Upper lobe of right lung (tissue), 1 donor: ENCODE results near the gene CATSPER3. TPM values are rescaled to one million over a fixed set of nuclear protein-coding genes. Genes with fewer than 3 reads are reported as not detected.

Experiments
- ATAC-seq: fragments of 200-7000 bp; cut with Tn5 transposase; one replicate; pipeline ENCODE4 v1.9.1; 2020; ENCODE audit warnings: mild to moderate bottlenecking, moderate library complexity
- DNase-seq: peaks from one replicate; pipeline ENCODE4 v3.0.0-alpha.2; 2020
- H3K27ac ChIP-seq: fragments of 200-600 bp; one replicate; pipeline ENCODE4 v1.8.0; 2022
- H3K27me3 ChIP-seq: fragments of 200-600 bp; one replicate; pipeline ENCODE4 v1.8.0; 2022; ENCODE audit warnings: mild to moderate bottlenecking
- H3K36me3 ChIP-seq: fragments of 200-600 bp; one replicate; pipeline ENCODE4 v1.8.0; 2022
- H3K4me1 ChIP-seq: fragments of 200-600 bp; one replicate; pipeline ENCODE4 v1.8.0; 2022
- H3K4me3 ChIP-seq: fragments of 200-600 bp; one replicate; pipeline ENCODE4 v1.8.0; 2022; ENCODE audit warnings: mild to moderate bottlenecking
- H3K9me3 ChIP-seq: fragments of 200-600 bp; one replicate; pipeline ENCODE4 v1.8.0; 2022
- intact Hi-C: fragments of 100-400 bp; cut with DNase I; formaldehyde crosslinking; loops from one replicate; pipeline ENCODE4 v1.11.0; 2022
- total RNA-seq: library from RNA; stranded (reverse); fragmentation: NEBNext Ultra II Directional; extraction: Animal tissue kit (Norgen Biotek cat#: 25700); gene quantifications from one replicate; pipeline ENCODE4 v1.2.1, GENCODE V29; 2021
- TF ChIP-seq, protein P1 (sequence below): fragments of 200-600 bp; IDR thresholded peaks from one replicate; pipeline ENCODE4 v1.8.0; 2022; ENCODE audit warnings: antibody characterized with exemption
- donor health status: DM: no; HTN: yes; CAD: no; lungs with severe emphysema.

CATSPER3 gene
- total RNA-seq, 1 donor from 2014 or later: 0.87 TPM

DNA sequence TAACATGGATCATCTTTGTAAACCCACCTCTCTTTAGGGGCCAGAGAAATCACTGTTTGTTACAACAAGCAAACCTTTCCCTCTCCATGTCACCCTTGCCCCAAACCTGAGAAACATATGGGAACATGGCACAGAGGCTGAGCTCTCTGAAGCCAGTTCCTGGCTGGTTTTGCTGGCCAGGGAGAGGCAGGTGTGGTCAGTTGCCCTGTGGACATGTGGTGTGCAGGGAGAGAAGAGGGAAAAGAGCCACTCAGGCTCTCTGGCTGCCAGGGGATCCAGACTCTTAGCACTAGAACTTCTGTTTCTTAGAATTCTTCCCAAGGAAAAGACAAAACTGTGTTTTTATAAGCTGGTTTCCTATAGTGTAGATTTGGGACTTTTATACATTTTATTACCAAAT, 4.6 kb upstream of the CATSPER3 start:
- TF ChIP-seq, protein P1, sequence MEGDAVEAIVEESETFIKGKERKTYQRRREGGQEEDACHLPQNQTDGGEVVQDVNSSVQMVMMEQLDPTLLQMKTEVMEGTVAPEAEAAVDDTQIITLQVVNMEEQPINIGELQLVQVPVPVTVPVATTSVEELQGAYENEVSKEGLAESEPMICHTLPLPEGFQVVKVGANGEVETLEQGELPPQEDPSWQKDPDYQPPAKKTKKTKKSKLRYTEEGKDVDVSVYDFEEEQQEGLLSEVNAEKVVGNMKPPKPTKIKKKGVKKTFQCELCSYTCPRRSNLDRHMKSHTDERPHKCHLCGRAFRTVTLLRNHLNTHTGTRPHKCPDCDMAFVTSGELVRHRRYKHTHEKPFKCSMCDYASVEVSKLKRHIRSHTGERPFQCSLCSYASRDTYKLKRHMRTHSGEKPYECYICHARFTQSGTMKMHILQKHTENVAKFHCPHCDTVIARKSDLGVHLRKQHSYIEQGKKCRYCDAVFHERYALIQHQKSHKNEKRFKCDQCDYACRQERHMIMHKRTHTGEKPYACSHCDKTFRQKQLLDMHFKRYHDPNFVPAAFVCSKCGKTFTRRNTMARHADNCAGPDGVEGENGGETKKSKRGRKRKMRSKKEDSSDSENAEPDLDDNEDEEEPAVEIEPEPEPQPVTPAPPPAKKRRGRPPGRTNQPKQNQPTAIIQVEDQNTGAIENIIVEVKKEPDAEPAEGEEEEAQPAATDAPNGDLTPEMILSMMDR: no peak
- ATAC-seq: no peak
- Histone ChIP-seq H3K4me1 (no peaks in the 10 kb centered on the region), H3K4me3 (no peak overlapping the region), H3K27me3 (no peaks in the 10 kb centered on the region), H3K36me3 (peaks cover 21% of the 10 kb centered on the region), H3K9me3 (no peaks in the 10 kb centered on the region), H3K27ac (no peak overlapping the region)
- no peak for DNase-seq
- intact Hi-C loops: no loop called here

DNA sequence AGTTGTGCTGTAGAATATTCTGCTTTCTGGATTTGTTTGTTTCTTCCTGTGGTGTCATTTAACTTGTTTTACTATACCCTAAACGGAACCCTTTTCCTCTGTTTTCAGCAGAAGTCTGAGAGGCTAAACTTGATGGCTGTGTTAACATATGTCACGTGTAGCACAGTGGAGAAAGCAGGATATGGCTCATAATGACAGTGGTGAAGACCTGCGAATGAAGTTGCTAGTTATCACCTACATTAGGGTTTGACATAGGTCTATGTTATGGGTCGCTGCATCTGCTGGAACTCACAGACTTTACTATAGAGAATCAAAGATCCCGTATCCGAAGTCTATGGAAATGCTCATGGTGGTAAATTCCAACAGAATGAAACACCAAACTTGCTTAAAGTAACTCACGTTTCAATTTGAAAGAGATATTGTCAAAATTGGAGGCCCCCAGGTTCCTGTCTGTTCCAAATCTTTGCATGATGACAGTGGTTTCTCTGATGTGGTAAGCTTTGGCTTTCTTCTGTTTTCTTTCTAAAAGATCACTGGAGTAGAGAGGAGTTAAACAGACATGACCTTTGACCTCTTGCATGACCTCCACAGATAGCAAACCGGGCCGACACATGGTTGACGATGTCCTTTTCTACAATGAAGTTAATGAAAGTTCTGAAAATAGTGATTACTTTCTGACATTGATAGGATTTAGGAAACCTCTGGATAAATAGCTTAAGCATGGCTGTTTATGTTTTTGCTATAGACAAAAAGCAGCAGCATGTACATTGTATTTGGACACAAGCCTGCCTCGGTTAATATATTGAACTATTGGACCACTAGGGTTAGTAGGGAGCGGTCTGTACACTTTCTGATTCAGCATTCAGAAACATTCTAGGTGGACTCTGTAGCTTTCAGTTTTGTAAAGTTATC, 3.1 kb upstream of the CATSPER3 start:
- DNase-seq (no peak), ATAC-seq (no peak)
- Histone ChIP-seq H3K27ac (no peak overlapping the region), H3K4me3 (no peak overlapping the region), H3K4me1 (no peaks in the 10 kb centered on the region), H3K36me3 (peaks cover 21% of the 10 kb centered on the region), H3K27me3 (no peaks in the 10 kb centered on the region), H3K9me3 (no peaks in the 10 kb centered on the region)
- TF ChIP-seq, protein P1: no peak
- intact Hi-C loops: no loop called here

DNA sequence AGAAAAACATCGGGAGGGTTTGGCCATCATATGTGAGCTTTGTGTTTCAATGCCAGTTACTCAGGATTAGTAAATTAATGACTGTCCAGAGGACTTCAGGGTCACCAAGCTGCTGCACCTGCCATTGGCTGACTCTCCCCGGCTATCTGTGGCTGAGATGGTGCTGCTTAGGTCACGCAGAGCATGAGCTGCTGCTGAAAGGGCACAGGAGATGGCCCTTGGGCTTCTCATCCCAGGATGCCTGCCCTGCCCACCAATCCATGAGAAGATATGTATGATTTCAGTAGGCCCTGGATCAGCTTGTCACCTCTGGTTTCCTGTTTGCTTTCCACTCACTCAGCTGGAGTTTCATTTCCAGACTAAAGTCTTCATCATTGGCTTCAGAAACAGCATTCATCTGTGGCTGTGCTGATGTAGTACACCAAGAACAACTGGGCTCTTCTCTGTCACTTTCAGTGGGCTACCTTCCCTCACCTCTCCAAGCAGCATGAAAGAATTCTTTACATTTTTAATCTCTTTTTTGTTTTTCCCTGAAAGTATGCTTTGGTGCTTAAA, 2.4 kb upstream of the CATSPER3 start:
- H3K9me3 ChIP-seq: no peaks in the 10 kb centered on the region
- H3K4me1 ChIP-seq: no peaks in the 10 kb centered on the region
- H3K4me3 ChIP-seq: no peak overlapping the region
- TF ChIP-seq, protein P1: no peak
- ATAC-seq (no peak), DNase-seq (no peak)
- intact Hi-C loops: no loop called here
- H3K27ac ChIP-seq: no peak overlapping the region
- H3K27me3 ChIP-seq: no peaks in the 10 kb centered on the region
- H3K36me3 ChIP-seq: peaks cover 19% of the 10 kb centered on the region

DNA sequence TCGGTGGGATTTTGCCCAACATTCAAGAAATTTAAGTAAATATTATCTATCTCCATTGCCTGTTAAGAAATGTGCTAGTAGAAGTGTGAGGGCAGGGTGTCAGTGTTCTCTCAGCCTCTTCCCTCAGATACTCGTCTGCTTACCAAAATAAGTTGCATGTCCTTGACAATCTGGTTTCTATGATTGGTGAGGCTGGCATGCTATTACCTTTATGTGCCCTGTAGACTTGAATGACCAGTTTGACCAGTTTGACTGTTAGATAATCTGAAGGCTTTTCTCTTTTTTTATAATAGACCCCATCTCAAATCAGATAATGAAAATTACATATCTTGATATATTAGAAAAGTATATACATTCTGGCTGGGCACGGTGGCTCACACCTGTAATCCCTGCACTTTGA, 348 bp downstream of the CATSPER3 start:
- Histone ChIP-seq H3K36me3 (peaks cover 5% of the 10 kb centered on the region), H3K4me1 (no peaks in the 10 kb centered on the region), H3K4me3 (no peak overlapping the region), H3K27me3 (no peaks in the 10 kb centered on the region), H3K27ac (no peak overlapping the region), H3K9me3 (no peaks in the 10 kb centered on the region)
- no peak for ATAC-seq
- intact Hi-C loops: no loop called here
- DNase-seq: no peak
- TF ChIP-seq, protein P1: no peak

- peaks cover 5% of the 10 kb centered on the region for H3K36me3 ChIP-seq
- H3K27ac ChIP-seq: no peak overlapping the region
- DNase-seq (no peak), ATAC-seq (no peak)
- H3K9me3 ChIP-seq: no peaks in the 10 kb centered on the region
- H3K27me3 ChIP-seq: no peaks in the 10 kb centered on the region
- H3K4me1 ChIP-seq: no peaks in the 10 kb centered on the region
- no peak overlapping the region for H3K4me3 ChIP-seq
- intact Hi-C loops: no loop called here
- TF ChIP-seq, protein P1: no peak
Observed at GRCh38 chr5:134969166-134969565, 1.5 kb downstream of the CATSPER3 start.
